NCI-H69 (cell line): ENCODE measurements around the gene ITPRIPL2.

Experiments used
- DNase-seq: peaks from one replicate; lab custom pipeline; 2025; lab: John Stamatoyannopoulos, UW

Gene ITPRIPL2

DNA sequence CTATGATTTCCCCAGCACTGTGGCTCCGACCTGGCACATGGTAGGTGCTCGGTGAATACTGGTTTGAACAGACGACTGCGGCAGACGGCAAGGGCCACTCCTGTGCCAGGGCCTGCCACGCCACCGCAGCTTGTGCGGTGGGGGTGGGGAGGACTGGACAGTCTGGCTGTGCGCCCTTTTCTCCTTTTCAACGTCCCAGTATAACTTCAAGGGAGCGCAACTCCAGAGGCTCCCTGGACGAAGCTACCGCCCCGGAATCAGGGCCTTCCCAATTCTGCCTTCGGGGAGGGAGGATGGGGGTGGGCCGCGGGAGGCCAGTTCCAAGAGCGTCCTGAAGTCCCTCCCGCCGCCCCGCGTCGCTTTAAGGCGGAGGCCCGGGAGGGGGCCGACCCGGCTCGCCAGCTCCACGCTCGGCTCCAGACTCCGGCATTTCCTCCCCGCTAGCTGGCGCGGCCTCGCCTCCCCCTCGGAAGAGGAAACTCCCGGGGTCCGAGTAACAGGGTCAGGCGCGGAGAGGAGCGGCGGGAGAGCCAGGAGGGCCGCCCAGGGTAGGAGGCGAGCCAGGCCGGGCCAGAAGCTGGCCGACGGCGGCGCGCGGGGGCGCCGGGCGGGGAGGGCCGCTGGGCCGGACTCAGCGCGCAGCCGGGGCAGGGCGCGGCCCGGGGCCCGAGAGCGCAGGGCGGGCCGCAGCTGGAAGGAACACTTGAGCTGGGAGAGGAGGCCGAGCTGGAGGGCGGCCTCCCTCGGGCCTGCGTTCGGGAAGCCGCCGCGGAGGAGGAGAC is at the start of gene ITPRIPL2:
Gene ITPRIPL2, plus strand, starts transcription at position 388 of the 782 bp plus-strand sequence. CDS start 498 bp downstream, outside the sequence.
- peak; percentile 81 for DNase-seq

- DNase-seq = no peak
Measured at GRCh38 chr16:19066988-19067348, 46.8 kb upstream of the ITPRIPL2 start.

DNA sequence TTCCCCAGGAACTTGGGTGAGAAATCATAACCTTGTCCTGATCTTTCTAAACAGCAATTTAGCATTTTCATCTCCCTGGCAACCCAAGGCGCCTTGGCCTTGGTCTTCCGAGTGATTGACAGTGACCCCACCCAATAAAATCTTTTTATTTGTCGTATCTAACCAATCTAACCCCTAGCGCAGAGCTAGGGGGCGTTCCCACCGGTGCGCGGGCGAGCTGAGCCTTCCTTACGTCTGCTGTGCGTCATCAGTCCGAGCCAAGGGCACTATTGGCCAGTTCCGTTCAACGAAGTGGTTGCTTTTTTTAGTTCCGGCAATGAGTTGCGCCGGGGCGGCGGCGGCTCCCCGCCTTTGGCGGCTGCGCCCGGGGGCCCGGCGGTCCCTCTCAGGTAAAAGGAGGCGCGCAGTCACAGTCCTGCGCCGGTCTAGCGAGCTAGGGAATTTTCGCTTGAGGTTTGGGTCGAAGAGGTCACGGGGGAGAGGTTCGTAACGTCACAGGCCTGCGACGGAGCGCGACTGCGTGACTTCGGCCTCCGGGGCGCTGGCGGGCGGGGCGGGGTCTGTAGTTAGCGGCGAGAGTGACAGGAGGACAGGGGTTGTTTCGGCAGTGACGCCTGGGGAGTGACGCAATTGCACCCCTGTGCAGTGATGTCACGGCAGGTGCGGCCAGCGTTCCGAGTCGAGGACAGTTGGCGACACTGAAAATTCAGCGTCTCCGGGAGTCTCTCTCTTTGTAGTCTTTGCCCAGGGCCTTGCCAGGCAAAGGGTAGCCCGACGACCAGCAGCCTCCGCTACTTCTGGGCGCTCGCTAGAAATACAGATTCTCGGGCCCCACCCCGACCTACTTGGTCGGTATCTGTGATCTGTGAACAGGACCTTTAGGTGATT is 46.2 kb upstream of the ITPRIPL2 start, which contains the start of gene COQ7:
Gene COQ7, plus strand, starts transcription at position 266 of the 888 bp plus-strand sequence. Its CDS starts 51 bp downstream, at position 317.
- peak; percentile 100 for DNase-seq

GRCh38 chr16:19068237-19068815 is 45.4 kb upstream of the ITPRIPL2 start:
- peak; percentile 44 for DNase-seq

DNA sequence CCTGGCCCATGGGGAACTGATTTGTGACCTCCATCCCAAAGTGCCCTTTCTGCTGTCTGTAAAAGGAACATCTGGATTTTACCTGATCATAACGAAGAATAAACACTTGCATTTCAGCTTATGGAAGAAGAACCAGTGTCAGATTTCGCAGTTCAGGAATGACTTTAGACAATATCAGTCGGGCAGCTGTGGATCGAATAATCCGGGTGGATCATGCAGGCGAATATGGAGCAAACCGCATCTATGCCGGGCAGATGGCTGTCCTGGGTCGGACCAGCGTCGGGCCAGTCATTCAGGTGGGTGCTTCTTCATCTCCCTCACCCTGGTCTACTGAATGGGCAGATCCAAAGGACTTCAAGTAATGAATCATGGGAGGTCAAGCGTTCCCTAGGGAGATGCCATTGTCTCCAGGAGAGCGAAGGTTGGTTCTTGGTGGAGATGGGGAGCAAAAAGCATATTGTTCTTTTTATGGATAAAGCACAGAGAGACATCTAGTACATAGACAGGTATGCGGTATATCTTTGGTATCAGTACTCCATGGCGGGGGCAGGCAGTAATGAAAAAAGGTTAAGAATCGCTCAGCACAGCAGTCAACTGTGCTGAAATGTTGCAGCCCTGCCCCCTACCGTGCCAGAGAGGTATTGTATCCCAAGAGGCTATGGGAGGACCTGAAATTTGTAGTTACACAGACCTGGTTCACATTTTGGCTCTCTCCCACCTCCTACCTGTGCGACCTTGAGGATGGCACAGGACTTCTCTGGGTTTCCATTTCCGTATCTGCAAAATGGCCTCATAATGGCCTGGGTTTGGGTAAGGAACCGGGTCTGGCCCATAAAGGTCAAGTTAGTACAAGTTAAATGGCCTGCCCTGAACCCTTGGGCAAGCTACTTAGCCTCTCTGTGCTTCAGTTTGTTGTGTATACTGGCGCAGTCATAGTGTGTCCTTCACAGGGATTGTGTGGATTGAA is 41.7 kb upstream of the ITPRIPL2 start:
- peak; percentile 55 for DNase-seq

DNA sequence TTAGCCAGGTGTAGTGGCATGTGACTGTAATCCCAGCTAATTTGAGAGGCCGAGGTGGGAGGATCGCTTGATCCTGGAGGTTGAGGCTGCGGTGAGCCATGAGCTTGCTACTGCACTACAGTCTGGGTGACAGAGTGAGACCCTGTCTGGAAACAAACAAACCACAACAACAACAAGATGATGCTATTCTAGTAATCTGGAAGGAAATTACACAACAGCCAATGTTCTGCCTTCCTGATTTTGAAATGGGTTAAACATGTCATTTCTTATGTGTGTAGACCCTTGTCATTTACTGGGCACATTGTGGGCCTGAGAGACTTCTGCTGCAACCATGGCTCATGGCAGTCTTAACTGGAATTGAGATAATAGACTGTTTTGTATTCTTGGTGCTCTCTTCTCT is 40.4 kb upstream of the ITPRIPL2 start:
- no peak for DNase-seq

GRCh38 chr16:19073863-19074262 is 39.9 kb upstream of the ITPRIPL2 start:
- DNase-seq = no peak

- no peak for DNase-seq
Measured at GRCh38 chr16:19075511-19075910, 38.3 kb upstream of the ITPRIPL2 start.

DNA sequence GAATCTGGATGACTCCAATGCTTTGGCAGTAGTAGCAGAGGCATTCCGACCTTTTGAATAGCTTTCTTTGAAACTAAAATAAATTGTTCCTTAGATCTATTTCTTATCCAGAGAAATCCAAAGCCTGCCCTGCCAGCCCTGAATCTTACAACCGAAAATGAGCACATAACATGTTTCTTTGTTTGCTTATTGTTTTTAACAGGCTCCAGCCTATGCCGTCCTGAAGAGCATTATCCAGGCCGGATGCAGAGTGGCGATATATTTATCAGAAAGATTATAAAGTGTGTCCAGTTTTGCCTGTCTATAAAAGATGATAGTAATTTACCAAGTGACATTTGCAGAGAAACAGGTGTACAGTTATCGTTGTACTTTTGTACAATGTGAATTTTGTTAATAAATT is 35.9 kb upstream of the ITPRIPL2 start:
- no peak for DNase-seq

- no peak for DNase-seq
Measured at GRCh38 chr16:19083670-19084069, 30.1 kb upstream of the ITPRIPL2 start.

DNA sequence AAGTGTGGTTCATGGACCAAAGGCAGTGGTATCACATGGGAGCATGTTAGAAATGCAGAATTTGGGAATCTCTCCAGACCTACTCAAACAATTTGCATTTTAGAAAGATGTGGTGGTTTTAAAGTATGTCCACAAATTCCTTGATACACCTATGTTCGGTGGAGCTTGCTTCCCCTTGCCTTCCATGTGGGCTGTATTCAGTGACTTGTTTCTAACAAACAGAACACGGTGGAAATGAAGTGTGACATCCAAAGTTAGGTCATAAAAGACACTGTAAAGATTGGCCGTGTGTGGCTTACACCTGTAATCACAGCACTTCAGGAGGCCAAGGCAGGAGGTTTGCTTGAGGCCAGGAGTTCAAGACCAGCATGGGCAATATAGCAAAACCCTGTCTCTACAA is 29.6 kb upstream of the ITPRIPL2 start:
- no peak for DNase-seq

GRCh38 chr16:19084879-19085278 is 28.9 kb upstream of the ITPRIPL2 start:
- no peak for DNase-seq

GRCh38 chr16:19085679-19086200 is 28.0 kb upstream of the ITPRIPL2 start:
- DNase-seq = peak; percentile 42

- DNase-seq = peak; percentile 97
Measured at GRCh38 chr16:19086322-19087199, 27.2 kb upstream of the ITPRIPL2 start.

DNA sequence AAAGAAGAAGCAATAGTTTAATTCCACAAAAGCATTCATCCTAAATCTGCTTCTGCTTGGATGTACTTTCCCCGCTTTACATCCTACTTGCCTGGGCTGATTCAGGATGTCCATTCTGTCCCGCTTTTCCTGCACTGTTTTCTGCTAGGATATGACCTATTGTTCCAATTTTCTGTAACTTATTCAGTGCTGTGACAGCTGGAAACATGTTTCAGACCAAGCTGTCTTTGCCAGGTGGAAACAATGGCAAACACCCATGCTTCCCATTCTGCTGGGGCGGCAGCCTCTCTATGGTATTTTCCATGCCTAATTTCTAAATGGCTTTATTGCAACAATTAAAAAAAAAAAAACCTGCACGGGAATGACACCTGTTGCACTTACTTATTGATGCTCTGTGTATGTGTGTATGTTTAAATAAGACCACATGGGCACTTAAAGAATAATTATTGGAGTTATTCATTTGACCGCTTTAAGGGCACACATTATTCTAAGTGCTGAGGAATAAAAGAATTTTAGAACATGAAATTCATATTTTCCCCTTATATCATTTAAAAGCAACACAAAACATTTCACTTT is 25.3 kb upstream of the ITPRIPL2 start:
- DNase-seq = peak; percentile 44

DNA sequence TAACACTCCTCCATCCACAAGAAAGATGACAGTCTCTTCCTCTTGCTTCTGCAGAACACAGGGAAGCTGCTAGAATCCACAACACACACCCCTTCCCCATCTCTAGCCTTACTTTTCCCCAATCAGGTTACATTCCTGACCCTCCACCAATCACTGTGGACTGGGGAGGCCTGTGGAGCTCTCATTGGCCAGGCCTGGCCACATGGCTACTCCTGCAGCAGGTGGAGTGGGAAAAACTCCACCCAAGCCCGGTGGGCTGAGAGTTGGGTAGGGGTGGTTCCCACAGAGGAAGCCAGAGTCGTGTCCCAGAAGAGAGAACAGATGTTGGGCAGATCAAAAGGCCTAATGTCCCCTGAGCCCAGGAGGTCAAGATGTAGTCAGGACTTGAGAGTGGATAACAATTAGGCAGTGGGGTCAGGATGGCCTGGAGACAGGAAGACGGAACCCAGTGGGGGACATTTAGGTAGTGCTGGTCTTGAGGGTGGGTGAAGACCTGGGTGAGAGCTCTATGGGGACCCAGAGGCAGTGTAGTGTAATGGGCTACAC is 24.3 kb upstream of the ITPRIPL2 start:
- no peak for DNase-seq

GRCh38 chr16:19090916-19091315 is 22.8 kb upstream of the ITPRIPL2 start:
- DNase-seq = peak; percentile 33

DNA sequence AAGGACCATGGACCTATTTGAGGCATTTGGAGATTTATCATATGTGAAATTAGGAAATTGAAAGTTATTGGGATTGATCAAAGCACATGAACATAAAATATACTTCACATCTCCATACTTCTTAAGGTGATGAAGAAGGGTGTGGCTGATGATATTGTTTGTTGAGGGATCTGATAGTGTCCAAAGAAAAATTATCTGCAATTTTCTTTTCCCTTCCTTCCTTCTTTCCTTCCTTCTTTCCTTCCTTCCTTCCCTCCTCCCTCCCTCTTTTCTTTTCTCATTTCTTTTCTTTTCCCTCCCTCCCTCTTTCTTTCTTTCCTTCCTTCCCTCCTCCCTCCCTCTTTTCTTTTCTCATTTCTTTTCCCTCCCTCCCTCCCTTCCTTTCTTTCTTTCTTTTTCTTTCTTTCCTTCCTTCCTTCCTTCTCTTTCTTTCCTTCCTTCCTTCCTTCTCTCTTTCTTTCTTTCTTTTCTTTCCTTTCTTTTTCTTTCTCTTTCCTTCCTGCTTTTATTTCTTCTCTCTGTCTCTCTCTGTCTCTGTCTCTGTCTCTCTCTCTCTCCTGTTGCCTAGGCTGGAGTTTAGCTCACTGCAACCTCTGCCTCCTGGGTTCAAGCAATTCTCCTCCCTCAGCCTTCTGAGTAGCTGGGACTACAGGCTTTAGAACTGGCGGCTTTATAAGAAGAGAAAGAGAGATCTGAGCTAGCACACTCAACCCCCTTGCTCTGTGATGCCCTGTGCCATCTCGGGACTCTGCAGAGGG is 20.9 kb upstream of the ITPRIPL2 start:
- no peak for DNase-seq
